GM12878 (cell line): ENCODE data around the gene GOLPH3. TPM values are rescaled to one million over a fixed set of nuclear protein-coding genes. Genes with fewer than 3 reads are reported as not detected.
A peak's percentile ranks its signal among the peaks of the same experiment; 100 is the strongest.

ENCODE experiments used
- CEBPZ ChIP-seq: fragments of 150-350 bp; IDR thresholded peaks from 2 replicates; pipeline ENCODE4 v1.6.1; 2016; ENCODE audit warnings: low read depth, low read length
- DPF2 ChIP-seq: fragments of 450-650 bp; IDR thresholded peaks from 2 replicates; pipeline ENCODE4 v1.6.1; 2017; ENCODE audit warnings: mild to moderate bottlenecking
- GABPA ChIP-seq: IDR thresholded peaks from 2 replicates; pipeline ENCODE4 v1.6.1; 2014; ENCODE audit warnings: antibody characterized with exemption, low read depth, mild to moderate bottlenecking, inconsistent platforms
- GATAD2B ChIP-seq: fragments of 450-650 bp; conservative IDR thresholded peaks from 2 replicates; pipeline ENCODE4 v1.6.1; 2017; ENCODE audit warnings: low read depth, mild to moderate bottlenecking, moderate library complexity
- JUND ChIP-seq: IDR thresholded peaks from 2 replicates; pipeline ENCODE4 v1.6.1; 2012; ENCODE audit warnings: low read depth, mild to moderate bottlenecking, low read length, improper control_type of control experiment, moderate library complexity
- NBN ChIP-seq: fragments of 450-650 bp; IDR thresholded peaks from 2 replicates; pipeline ENCODE4 v1.6.1; 2016
- NFXL1 ChIP-seq: fragments of 450-650 bp; IDR thresholded peaks from 2 replicates; pipeline ENCODE4 v1.6.1; 2017; ENCODE audit warnings: antibody characterized with exemption, mild to moderate bottlenecking, borderline replicate concordance
- PAX8 ChIP-seq: fragments of 450-650 bp; IDR thresholded peaks from 2 replicates; pipeline ENCODE4 v1.6.1; 2017; ENCODE audit warnings: mild to moderate bottlenecking, moderate library complexity
- RUNX3 ChIP-seq: IDR thresholded peaks from 2 replicates; pipeline ENCODE4 v1.6.1; 2012; ENCODE audit warnings: low read length, inconsistent platforms
- SKIL ChIP-seq: fragments of 450-650 bp; IDR thresholded peaks from 2 replicates; pipeline ENCODE4 v1.6.1; 2017; ENCODE audit warnings: mild to moderate bottlenecking, low read depth, inconsistent platforms; ENCODE audit not compliant: poor library complexity, severe bottlenecking
- TARDBP ChIP-seq: IDR thresholded peaks from 2 replicates; pipeline ENCODE4 v1.6.1; 2016; ENCODE audit warnings: borderline replicate concordance
- TCF12 ChIP-seq: IDR thresholded peaks from 2 replicates; pipeline ENCODE4 v1.6.1; 2011; ENCODE audit warnings: low read depth, mild to moderate bottlenecking, low read length
- polyA plus RNA-seq, 11 experiments: library from polyadenylated mRNA; depleted of rRNA in 4 of 11; unstranded in 6 of 11; stranded (reverse) in 5 of 11; fragments of >200 nt; fragmentation: Nextera tagmentation in 4 of 11; fragmentation: Illumina TruSeq in 1 of 11; extraction: Ambion mirVana in 4 of 11; extraction: Trizol in 1 of 11; gene quantifications; 1 replicate in 1 of 11; 2 replicates in 10 of 11; pipeline versions ENCODE4 v1.2.1 to v1.2.3, GENCODE V29; 2011 to 2016; ENCODE audit warnings: inconsistent platforms in 2 of 11, missing spikeins in 2 of 11, low read depth in 1 of 11
- total RNA-seq, 4 experiments: library from RNA; depleted of rRNA in 3 of 4; stranded (reverse); fragments of >200 nt in 3 of 4; fragmentation: Illumina TruSeq in 1 of 4; extraction: Trizol in 1 of 4; gene quantifications; 2 replicates each; pipeline versions ENCODE4 v1.2.1 to v1.2.3, GENCODE V29; 2013 to 2021
- TF ChIP-seq, protein P1 (sequence below): IDR thresholded peaks from 2 replicates; pipeline ENCODE4 v1.6.1; 2012; ENCODE audit warnings: low read depth, low read length, improper control_type of control experiment
- TF ChIP-seq, protein P2 (sequence below): IDR thresholded peaks from 2 replicates; pipeline ENCODE4 v1.6.1; 2012; ENCODE audit warnings: low read depth, low read length, improper control_type of control experiment
- TF ChIP-seq, protein P3 (sequence below), 3 experiments: IDR thresholded peaks in 2 of 3; conservative IDR thresholded peaks in 1 of 3; 2 replicates each; pipeline ENCODE4 v1.5.1; 2011; ENCODE audit warnings: low read depth in 3 of 3, low read length in 3 of 3, mild to moderate bottlenecking in 3 of 3, control low read depth in 2 of 3, moderate library complexity in 2 of 3, inconsistent platforms in 1 of 3, mixed read lengths in 1 of 3; ENCODE audit not compliant: control insufficient read depth in 2 of 3, insufficient read depth in 1 of 3; ENCODE audit errors: extremely low read depth in 1 of 3
- TF ChIP-seq, protein P4 (sequence below): fragments of 450-650 bp; formaldehyde crosslinking; IDR thresholded peaks from 2 replicates; pipeline ENCODE4 v1.4.0; 2020; ENCODE audit warnings: mild to moderate bottlenecking, moderate library complexity

Gene GOLPH3
- total and polyA plus RNA-seq, 10 of the 15 experiments (the other 5 are each of a cell fraction or from before 2014, with no cell fraction given): 14.0 to 79.7 (median 43.2) TPM

DNA sequence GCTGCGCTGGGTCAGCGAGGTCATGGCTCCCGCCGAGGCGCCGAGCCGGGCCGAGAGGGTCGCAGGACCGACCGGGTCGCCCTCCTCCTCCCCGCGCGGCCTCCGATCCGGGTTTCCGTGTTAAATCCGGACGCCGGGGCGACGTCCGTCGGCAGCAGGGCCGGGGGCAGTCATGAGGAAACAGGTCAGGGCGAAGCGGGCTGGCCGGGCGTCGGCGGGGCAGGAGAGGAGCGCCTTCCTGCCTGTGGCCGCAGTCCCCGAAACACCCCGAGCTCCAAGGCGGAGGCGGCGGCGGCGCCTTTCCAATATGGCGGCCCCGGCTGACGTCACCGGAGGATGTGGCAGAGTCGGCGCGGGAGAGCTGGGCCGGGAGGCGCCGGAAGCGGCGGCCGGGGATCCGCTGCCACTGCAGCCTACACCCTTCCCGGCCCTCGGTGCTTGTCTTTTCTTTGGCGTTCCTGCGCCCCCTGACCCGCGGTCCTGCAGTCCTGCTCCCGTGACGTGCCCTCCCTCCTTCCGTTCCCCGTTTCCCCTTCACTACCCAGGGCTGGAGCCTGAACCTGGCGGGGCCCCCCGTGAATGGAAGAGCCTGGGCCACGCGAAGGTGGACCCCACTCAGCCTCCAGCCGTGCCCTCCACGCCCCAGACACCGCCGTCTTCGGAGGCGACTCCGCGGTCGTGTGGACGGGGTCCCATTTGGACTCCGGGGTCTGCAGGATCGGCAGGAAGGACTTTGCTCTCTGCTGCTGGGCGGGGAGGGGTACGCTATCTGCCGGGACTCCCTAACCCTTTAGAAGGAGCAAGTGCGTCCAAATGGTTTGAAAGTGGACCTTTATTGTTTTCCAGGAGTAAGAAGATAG lies at the start of gene GOLPH3 (continued):
- TF ChIP-seq, protein P1, sequence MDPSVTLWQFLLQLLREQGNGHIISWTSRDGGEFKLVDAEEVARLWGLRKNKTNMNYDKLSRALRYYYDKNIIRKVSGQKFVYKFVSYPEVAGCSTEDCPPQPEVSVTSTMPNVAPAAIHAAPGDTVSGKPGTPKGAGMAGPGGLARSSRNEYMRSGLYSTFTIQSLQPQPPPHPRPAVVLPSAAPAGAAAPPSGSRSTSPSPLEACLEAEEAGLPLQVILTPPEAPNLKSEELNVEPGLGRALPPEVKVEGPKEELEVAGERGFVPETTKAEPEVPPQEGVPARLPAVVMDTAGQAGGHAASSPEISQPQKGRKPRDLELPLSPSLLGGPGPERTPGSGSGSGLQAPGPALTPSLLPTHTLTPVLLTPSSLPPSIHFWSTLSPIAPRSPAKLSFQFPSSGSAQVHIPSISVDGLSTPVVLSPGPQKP: peak; percentile 52; the same call in 1 of the 2 replicates
- TF ChIP-seq TARDBP (0 out of 2 replicates have a peak, but pooled peaks have one; percentile 36), GABPA (peak; percentile 81), GATAD2B (peak; percentile 84), SKIL (no peak), NFXL1 (no peak), RUNX3 (peak; percentile 54; the same call in 1 of the 2 replicates), CEBPZ (no peak), TCF12 (0 out of 2 replicates have a peak, but pooled peaks have one; percentile 40), PAX8 (no peak), NBN (peak; percentile 85), JUND (peak; percentile 34; the same call in 1 of the 2 replicates), DPF2 (peak; percentile 73)
- TF ChIP-seq, protein P2, sequence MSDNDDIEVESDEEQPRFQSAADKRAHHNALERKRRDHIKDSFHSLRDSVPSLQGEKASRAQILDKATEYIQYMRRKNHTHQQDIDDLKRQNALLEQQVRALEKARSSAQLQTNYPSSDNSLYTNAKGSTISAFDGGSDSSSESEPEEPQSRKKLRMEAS: peak; percentile 36; the same call in 1 of the 2 replicates
- TF ChIP-seq, protein P3, sequence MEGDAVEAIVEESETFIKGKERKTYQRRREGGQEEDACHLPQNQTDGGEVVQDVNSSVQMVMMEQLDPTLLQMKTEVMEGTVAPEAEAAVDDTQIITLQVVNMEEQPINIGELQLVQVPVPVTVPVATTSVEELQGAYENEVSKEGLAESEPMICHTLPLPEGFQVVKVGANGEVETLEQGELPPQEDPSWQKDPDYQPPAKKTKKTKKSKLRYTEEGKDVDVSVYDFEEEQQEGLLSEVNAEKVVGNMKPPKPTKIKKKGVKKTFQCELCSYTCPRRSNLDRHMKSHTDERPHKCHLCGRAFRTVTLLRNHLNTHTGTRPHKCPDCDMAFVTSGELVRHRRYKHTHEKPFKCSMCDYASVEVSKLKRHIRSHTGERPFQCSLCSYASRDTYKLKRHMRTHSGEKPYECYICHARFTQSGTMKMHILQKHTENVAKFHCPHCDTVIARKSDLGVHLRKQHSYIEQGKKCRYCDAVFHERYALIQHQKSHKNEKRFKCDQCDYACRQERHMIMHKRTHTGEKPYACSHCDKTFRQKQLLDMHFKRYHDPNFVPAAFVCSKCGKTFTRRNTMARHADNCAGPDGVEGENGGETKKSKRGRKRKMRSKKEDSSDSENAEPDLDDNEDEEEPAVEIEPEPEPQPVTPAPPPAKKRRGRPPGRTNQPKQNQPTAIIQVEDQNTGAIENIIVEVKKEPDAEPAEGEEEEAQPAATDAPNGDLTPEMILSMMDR (IDR thresholded peaks at IDR 0.05 in 2 of 3, conservative IDR thresholded peaks at IDR 0.05 in 1 of 3; ENCODE audit: control insufficient read depth in 2 of 3, extremely low read depth in 1 of 3, insufficient read depth in 1 of 3, low read depth in 3 of 3, low read length in 3 of 3): no peak
- TF ChIP-seq, protein P4, sequence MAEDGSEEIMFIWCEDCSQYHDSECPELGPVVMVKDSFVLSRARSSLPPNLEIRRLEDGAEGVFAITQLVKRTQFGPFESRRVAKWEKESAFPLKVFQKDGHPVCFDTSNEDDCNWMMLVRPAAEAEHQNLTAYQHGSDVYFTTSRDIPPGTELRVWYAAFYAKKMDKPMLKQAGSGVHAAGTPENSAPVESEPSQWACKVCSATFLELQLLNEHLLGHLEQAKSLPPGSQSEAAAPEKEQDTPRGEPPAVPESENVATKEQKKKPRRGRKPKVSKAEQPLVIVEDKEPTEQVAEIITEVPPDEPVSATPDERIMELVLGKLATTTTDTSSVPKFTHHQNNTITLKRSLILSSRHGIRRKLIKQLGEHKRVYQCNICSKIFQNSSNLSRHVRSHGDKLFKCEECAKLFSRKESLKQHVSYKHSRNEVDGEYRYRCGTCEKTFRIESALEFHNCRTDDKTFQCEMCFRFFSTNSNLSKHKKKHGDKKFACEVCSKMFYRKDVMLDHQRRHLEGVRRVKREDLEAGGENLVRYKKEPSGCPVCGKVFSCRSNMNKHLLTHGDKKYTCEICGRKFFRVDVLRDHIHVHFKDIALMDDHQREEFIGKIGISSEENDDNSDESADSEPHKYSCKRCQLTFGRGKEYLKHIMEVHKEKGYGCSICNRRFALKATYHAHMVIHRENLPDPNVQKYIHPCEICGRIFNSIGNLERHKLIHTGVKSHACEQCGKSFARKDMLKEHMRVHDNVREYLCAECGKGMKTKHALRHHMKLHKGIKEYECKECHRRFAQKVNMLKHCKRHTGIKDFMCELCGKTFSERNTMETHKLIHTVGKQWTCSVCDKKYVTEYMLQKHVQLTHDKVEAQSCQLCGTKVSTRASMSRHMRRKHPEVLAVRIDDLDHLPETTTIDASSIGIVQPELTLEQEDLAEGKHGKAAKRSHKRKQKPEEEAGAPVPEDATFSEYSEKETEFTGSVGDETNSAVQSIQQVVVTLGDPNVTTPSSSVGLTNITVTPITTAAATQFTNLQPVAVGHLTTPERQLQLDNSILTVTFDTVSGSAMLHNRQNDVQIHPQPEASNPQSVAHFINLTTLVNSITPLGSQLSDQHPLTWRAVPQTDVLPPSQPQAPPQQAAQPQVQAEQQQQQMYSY: no peak
